ENCODE data around the gene TRIM65.
"Not testable (repeated sequence)": the region's sequence is repeated elsewhere in the genome, so short reads cannot be mapped to it uniquely, and the experiment has no call there.

Gene TRIM65

DNA sequence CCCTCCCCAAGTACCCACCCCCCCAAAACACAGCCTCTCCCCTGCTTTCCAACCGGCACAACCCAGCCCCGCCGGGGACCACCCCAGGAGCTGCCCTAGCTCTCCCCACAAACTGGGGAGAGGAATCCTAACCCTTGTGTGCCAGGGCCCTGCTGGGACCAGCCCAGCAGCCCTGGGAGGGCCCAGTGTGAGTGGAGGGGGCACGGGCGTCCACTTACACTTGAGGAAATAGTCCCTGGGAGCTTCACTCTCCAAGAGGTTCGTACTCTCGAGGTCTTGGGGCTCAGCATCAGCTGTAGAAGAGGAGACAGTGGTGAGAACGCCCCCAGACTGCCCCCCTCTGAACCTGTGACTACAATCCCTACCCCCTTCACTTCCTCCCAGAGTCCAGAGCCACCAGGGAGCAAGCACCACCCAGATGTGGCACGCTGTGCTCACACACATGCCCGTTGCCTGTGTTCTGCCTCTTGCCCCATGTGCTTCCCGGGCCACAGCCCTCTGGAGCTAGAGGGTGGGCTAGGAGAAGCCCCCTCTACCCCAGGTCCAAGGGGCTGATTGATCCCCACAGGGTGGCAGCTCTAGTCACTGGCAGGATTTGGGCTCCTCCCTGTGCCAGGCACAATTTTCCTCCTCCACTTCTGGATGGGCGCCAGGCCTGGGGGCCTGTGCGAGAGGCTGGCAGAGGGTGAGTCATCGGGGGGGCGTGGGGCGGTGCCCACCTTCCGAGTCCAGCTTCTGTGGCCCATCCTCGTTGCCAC lies 21.4 kb downstream of the TRIM65 start:
- Histone ChIP-seq H3K9me3 (ENCODE audit: severe bottlenecking) (no peaks in the 10 kb centered on the region), H3K4me1 (ENCODE audit: insufficient read depth, poor library complexity, severe bottlenecking) (peaks cover 30% of the 10 kb centered on the region), H3K27me3 (ENCODE audit: insufficient read depth, poor library complexity, severe bottlenecking) (no peaks in the 10 kb centered on the region), H3K36me3 (ENCODE audit: low read depth) (peaks cover 18% of the 10 kb centered on the region), H3K27ac (ENCODE audit: poor library complexity, severe bottlenecking) (peak overlapping the region; percentile 96), H3K4me3 (ENCODE audit: severe bottlenecking) (peak overlapping the region; percentile 49)
- ATAC-seq (ENCODE audit: low read depth): no peak; the same call in 2 of the 3 replicates
- TF ChIP-seq, protein P1, sequence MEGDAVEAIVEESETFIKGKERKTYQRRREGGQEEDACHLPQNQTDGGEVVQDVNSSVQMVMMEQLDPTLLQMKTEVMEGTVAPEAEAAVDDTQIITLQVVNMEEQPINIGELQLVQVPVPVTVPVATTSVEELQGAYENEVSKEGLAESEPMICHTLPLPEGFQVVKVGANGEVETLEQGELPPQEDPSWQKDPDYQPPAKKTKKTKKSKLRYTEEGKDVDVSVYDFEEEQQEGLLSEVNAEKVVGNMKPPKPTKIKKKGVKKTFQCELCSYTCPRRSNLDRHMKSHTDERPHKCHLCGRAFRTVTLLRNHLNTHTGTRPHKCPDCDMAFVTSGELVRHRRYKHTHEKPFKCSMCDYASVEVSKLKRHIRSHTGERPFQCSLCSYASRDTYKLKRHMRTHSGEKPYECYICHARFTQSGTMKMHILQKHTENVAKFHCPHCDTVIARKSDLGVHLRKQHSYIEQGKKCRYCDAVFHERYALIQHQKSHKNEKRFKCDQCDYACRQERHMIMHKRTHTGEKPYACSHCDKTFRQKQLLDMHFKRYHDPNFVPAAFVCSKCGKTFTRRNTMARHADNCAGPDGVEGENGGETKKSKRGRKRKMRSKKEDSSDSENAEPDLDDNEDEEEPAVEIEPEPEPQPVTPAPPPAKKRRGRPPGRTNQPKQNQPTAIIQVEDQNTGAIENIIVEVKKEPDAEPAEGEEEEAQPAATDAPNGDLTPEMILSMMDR (IDR thresholded peaks at IDR 0.05; ENCODE audit: poor library complexity, severe bottlenecking): no peak
- DNase-seq (ENCODE audit: low spot score): peak; percentile 86

DNA sequence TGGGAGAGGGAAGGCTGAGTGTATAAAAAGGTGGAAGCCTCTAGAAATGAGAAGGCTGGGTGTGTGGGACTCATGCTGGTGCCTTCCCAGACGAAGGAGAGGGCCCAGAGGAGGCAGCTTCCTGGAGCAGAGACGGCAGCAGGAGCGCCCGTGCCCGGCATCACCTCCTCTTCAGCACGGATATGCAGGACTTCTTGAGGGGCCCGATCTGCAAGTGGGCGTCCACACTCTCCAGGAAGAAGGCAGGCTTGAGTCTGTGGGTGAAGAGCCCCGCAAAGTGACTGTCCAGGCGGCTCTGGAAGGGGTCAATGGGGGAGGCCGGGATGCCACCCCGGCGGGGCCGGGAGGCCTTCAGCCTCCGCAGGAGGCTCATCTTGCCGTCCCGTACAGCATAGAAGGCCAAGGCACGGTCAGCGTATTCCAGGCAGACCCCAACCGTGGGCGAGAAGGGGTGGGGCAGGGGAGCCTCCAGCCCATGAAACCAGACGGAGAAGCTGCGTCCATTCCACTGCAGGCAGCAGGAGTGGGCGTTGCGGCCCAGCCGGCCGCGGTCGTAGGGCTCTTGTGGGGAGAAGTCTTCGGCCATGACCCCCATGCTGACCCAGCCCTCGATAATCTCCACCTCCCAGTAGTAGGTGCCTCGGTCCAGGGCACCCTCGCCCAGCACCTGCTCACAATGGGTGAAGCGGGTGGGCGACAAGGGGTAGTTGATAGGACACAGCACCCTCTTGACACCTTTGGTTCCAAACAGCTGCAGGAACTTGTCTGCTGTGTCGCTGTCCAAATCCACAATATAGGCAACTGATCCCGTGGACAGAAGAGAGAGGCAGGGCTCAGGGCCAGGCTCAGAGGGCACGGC lies 22.2 kb downstream of the TRIM65 start:
- DNase-seq (ENCODE audit: low spot score): no peak
- Histone ChIP-seq H3K9me3 (ENCODE audit: severe bottlenecking) (no peaks in the 10 kb centered on the region), H3K36me3 (ENCODE audit: low read depth) (peaks cover 18% of the 10 kb centered on the region), H3K27ac (ENCODE audit: poor library complexity, severe bottlenecking) (peak overlapping the region; percentile 96), H3K4me3 (ENCODE audit: severe bottlenecking) (no peak overlapping the region), H3K27me3 (ENCODE audit: insufficient read depth, poor library complexity, severe bottlenecking) (no peaks in the 10 kb centered on the region), H3K4me1 (ENCODE audit: insufficient read depth, poor library complexity, severe bottlenecking) (peaks cover 32% of the 10 kb centered on the region)
- ATAC-seq (ENCODE audit: low read depth): no peak
- TF ChIP-seq, protein P1 (IDR thresholded peaks at IDR 0.05; ENCODE audit: poor library complexity, severe bottlenecking): no peak

DNA sequence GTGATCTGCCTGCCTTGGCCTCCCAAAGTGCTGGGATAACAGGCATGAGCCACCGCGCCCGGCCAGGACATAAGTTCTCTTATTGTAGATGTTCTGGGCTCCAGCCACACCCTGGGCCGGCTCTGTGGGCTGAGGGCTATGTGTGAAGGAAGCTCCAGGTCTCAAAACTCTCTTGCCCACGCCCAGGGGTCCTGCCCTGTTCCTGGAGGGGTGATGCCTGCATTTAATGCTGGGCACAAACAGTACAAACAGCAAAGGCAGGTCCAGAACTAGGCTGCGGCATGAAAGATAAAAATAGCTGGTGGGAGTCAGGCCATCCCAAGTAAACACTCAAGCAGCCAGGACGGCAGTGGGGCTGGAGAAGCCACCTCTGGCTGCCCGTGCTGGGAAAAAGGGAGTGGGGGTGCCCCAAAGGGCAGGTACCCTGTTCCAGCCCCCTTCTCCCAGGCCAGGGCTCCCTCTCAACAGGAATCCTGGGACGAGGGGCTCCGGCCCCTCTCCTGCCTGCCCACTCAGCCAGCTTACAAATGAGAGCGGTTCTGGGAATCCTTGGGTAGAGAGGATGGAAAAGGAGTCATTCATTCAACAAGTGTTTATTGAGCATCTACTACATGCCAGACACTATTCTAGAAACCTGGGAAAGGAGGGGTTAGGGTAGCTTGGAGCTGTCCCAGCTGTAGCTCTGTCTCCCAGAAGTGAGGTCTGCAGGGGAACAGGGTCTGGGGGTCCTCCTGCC lies 23.0 kb downstream of the TRIM65 start:
- ATAC-seq (ENCODE audit: low read depth) (no peak), DNase-seq (ENCODE audit: low spot score) (no peak)
- H3K9me3 ChIP-seq (ENCODE audit: severe bottlenecking): no peaks in the 10 kb centered on the region
- H3K36me3 ChIP-seq (ENCODE audit: low read depth): peaks cover 18% of the 10 kb centered on the region
- no peak overlapping the region for H3K4me3 ChIP-seq (ENCODE audit: severe bottlenecking)
- TF ChIP-seq, protein P1 (IDR thresholded peaks at IDR 0.05; ENCODE audit: poor library complexity, severe bottlenecking): no peak
- H3K4me1 ChIP-seq (ENCODE audit: insufficient read depth, poor library complexity, severe bottlenecking): peaks cover 38% of the 10 kb centered on the region
- H3K27ac ChIP-seq (ENCODE audit: poor library complexity, severe bottlenecking): peak overlapping the region; percentile 96
- no peaks in the 10 kb centered on the region for H3K27me3 ChIP-seq (ENCODE audit: insufficient read depth, poor library complexity, severe bottlenecking)

DNA sequence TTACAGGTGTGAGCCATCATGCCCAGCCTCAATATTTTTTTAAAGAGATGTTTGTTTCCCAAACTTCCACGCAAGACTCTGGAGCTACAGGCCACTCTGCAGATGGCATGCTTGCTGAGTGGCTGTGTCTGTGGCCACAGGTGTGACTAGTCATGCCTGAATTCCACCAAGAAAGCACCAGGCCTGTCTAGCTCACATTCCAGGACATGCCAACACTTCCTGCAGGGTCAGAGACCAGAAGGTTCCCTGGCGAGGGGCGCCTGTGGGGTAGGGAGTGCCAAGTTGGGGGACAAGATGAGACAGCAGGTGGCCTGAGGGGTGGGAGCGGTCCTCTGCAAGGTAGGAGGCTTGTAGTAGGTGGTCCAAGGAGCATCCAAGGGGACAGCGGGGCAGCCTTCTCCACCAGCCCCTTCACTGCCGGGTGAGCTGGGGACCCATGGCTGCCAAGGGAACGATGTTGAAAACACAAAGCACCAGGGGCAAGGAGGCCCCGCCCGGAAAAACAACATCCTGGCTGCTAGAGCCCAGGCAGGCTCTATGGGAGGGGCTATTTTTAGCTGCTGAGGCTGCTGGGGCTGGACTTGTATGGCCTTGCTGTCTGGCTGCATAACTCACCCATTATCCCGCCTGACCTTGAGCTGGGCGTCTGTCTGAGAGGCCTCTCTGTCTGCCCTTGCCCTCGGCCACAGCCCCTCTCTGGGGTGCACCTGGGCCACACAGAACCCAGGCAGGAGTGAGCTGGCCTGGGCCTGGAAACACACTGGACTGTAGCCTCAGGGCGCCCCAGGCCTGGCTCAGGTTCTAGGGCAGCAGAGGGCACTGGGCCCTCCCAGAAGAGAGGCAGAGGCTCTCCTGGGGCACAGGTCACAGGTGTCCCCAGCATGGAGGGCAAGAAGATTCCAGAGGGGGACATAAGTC lies 24.1 kb downstream of the TRIM65 start:
- TF ChIP-seq, protein P1 (IDR thresholded peaks at IDR 0.05; ENCODE audit: poor library complexity, severe bottlenecking): no peak
- no peak overlapping the region for H3K4me3 ChIP-seq (ENCODE audit: severe bottlenecking)
- H3K27ac ChIP-seq (ENCODE audit: poor library complexity, severe bottlenecking): peak overlapping the region; percentile 96
- DNase-seq (ENCODE audit: low spot score) (peak; percentile 83), ATAC-seq (ENCODE audit: low read depth) (peak; percentile 45)
- H3K9me3 ChIP-seq (ENCODE audit: severe bottlenecking): no peaks in the 10 kb centered on the region
- H3K4me1 ChIP-seq (ENCODE audit: insufficient read depth, poor library complexity, severe bottlenecking): peaks cover 38% of the 10 kb centered on the region
- no peaks in the 10 kb centered on the region for H3K27me3 ChIP-seq (ENCODE audit: insufficient read depth, poor library complexity, severe bottlenecking)
- H3K36me3 ChIP-seq (ENCODE audit: low read depth): peaks cover 18% of the 10 kb centered on the region

DNA sequence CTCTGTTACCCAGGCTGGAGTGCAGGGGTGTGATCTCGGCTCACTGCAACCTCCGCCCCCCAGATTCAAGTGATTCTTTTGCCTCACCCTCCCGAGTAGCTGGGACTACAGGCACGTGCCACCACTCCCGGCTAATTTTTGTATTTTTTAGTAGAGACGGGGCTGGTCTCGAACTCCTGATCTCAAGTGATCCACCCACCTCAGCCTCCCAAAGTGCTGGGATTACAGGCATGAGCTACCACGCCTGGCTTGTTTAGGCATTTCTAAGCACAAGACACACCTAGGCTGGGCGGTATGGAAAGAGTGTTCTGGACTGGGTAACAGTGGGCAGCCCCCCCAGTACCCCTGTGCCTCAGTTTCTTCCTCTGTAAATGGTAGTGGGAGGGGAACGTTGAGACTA lies 26.5 kb downstream of the TRIM65 start:
- not testable (repeated sequence) for H3K4me3 ChIP-seq (ENCODE audit: severe bottlenecking); DNase-seq (ENCODE audit: low spot score); H3K27ac ChIP-seq (ENCODE audit: poor library complexity, severe bottlenecking); H3K27me3 ChIP-seq (ENCODE audit: insufficient read depth, poor library complexity, severe bottlenecking); H3K9me3 ChIP-seq (ENCODE audit: severe bottlenecking); ATAC-seq (ENCODE audit: low read depth)
- Histone ChIP-seq H3K4me1 (ENCODE audit: insufficient read depth, poor library complexity, severe bottlenecking) (peaks cover 22% of the 10 kb centered on the region), H3K36me3 (ENCODE audit: low read depth) (peaks cover 14% of the 10 kb centered on the region)

All from RWPE2 (cell line).